Kidney (tissue), 14 donors: ENCODE data around the gene WDTC1. TPM values are rescaled to one million over a fixed set of nuclear protein-coding genes. Genes with fewer than 3 reads are reported as not detected.

Source experiments
- DNase-seq, 5 donors: peaks; one replicate each; pipeline ENCODE4 v3.0.0-alpha.2; 2013 to 2020
- FAIRE-seq: peaks from 2 replicates; lab custom pipeline; 2012; peaks lifted over from hg19 to GRCh38; lab: Jason Lieb, UNC
- H3K27ac ChIP-seq, 2 donors: one replicate each; pipeline ENCODE4 v1.7.0; 2013; ENCODE audit warnings: low read depth in 2 of 2, low read length in 2 of 2, inconsistent platforms in 1 of 2
- H3K27me3 ChIP-seq: one replicate; pipeline ENCODE4 v1.7.1; 2013; ENCODE audit warnings: low read length, inconsistent platforms; ENCODE audit not compliant: control insufficient read depth, insufficient read depth
- H3K36me3 ChIP-seq, 3 donors: one replicate each; pipeline versions ENCODE4 v1.7.0 to v1.7.1; 2013; ENCODE audit warnings: low read length in 3 of 3, control low read depth in 1 of 3, inconsistent platforms in 1 of 3; ENCODE audit not compliant: insufficient read depth in 3 of 3, control insufficient read depth in 2 of 3
- H3K4me1 ChIP-seq, 3 donors: one replicate each; pipeline versions ENCODE4 v1.7.0 to v1.7.1; 2013; ENCODE audit warnings: low read length in 3 of 3, inconsistent platforms in 1 of 3, low read depth in 1 of 3; ENCODE audit not compliant: control insufficient read depth in 2 of 3, insufficient read depth in 2 of 3
- H3K4me3 ChIP-seq, 3 donors: one replicate each; pipeline versions ENCODE4 v1.7.0 to v1.8.1; 2013; ENCODE audit warnings: low read length in 3 of 3, control low read depth in 1 of 3, inconsistent platforms in 1 of 3
- H3K9ac ChIP-seq, 3 donors: one replicate each; pipeline versions ENCODE4 v1.7.0 to v1.7.1; 2013; ENCODE audit warnings: low read length in 3 of 3, control low read depth in 1 of 3, inconsistent platforms in 1 of 3
- H3K9me3 ChIP-seq, 3 donors: one replicate each; pipeline versions ENCODE4 v1.7.0 to v1.7.1; 2013; ENCODE audit warnings: low read length in 3 of 3, control low read depth in 1 of 3, inconsistent platforms in 1 of 3; ENCODE audit not compliant: control insufficient read depth in 2 of 3, insufficient read depth in 1 of 3
- CTCF ChIP-seq: IDR thresholded peaks from 3 replicates; pipeline ENCODE4 v1.5.1; 2012; ENCODE audit warnings: mild to moderate bottlenecking, moderate library complexity, borderline replicate concordance; ENCODE audit not compliant: insufficient read depth; ENCODE audit errors: extremely low read depth
- intact Hi-C: fragments of 100-400 bp; cut with DNase I; formaldehyde crosslinking; loops from one replicate; pipeline ENCODE4 v1.11.1; 2022
- polyA plus RNA-seq: library from polyadenylated mRNA; stranded (reverse); fragments of 350-450 nt; fragmentation: Illumina TruSeq; extraction: RNeasy Lipid Tissue Mini Kit (QIAGEN cat#74804); gene quantifications from one replicate; pipeline ENCODE4 v1.2.3, GENCODE V29; 2014; ENCODE audit warnings: low read depth, low replicate concordance; ENCODE audit not compliant: insufficient read depth
- total RNA-seq: library from RNA; stranded (reverse); fragmentation: NEBNext Ultra II Directional; extraction: Animal tissue kit (Norgen Biotek cat#: 25700); gene quantifications from one replicate; pipeline ENCODE4 v1.2.1, GENCODE V29; 2021
- donor health status: control.
- donor health status: control.
- donor health status: control.
- donor health status: control.
- donor health status: control.
- donor health status: DM: yes; HTN: yes; CAD: no.
- donor health status: Normal renal cell carcinoma (clear cell type).

The WDTC1 gene
- total and polyA plus RNA-seq, 2 donors from 2014 or later: 23.7 to 42.2 TPM

DNA sequence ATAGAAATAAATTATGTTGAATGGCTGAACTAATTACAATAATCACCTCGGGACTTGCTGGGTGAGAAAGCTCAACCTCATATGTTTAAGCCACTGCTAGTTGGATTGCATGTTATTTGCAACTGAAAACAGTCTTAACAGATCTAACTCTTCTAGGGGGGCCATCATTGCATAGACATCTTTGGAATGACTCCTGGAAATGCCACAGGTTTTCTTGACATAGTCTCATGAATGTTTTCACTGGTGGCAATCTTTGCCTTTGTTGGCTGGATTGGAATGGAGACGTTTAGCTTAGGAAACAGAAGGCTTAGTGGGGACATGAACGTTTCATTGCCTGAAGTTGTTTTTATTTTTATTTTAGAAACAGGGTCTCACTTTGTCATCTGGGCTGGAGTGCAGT lies 8.8 kb upstream of the WDTC1 start:
- no peak for TF ChIP-seq CTCF
- FAIRE-seq: no peak
- H3K9me3 ChIP-seq: no peaks in the 10 kb centered on the region
- no peaks in the 10 kb centered on the region for H3K36me3 ChIP-seq
- intact Hi-C loops: no loop called here
- no peaks in the 10 kb centered on the region for H3K4me1 ChIP-seq
- H3K27me3 ChIP-seq: no peaks in the 10 kb centered on the region
- no peak for DNase-seq
- no peak overlapping the region for H3K9ac ChIP-seq
- no peak overlapping the region for H3K4me3 ChIP-seq
- H3K27ac ChIP-seq: no peak overlapping the region

DNA sequence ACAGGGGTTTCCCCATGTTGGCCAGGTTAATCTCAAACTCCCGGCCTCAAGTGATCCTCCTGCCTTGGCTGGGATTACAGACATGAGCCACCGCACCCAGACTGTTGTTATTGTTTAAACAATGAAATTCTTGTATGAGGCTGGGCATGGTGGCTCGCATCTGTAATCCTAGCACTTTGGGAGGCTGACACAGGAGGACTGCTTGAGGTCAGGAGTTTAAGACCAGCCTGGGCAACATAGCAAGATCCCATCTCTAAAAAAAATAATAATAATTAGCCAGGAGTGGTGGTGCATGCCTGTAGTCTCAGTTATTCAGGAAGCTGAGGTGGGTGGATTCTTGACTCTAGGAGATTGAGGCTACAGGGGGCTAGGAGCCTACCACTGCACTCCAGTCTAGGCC lies 6.7 kb upstream of the WDTC1 start:
- Histone ChIP-seq H3K9ac (no peak overlapping the region), H3K9me3 (no peaks in the 10 kb centered on the region), H3K27me3 (no peaks in the 10 kb centered on the region), H3K4me1 (no peaks in the 10 kb centered on the region), H3K27ac (no peak overlapping the region), H3K4me3 (no peak overlapping the region), H3K36me3 (no peaks in the 10 kb centered on the region)
- intact Hi-C loops: no loop called here
- no peak for TF ChIP-seq CTCF
- no peak for DNase-seq
- FAIRE-seq: no peak

GRCh38 chr1:27233667-27234048 lies 774 bp upstream of the WDTC1 start:
- no peak for TF ChIP-seq CTCF
- Histone ChIP-seq H3K4me1 (peaks cover 0 to 15% (median 0%) of the 10 kb centered on the region in 3 donors), H3K9me3 (no peaks in the 10 kb centered on the region), H3K9ac (peak overlapping the region in 1 of 3 donors; percentile 51), H3K27me3 (no peaks in the 10 kb centered on the region), H3K4me3 (peak overlapping the region in 2 of 3 donors; percentile 52 to 64), H3K36me3 (no peaks in the 10 kb centered on the region), H3K27ac (no peak overlapping the region)
- FAIRE-seq (no peak), DNase-seq (no peak)
- intact Hi-C loops: no loop called here

DNA sequence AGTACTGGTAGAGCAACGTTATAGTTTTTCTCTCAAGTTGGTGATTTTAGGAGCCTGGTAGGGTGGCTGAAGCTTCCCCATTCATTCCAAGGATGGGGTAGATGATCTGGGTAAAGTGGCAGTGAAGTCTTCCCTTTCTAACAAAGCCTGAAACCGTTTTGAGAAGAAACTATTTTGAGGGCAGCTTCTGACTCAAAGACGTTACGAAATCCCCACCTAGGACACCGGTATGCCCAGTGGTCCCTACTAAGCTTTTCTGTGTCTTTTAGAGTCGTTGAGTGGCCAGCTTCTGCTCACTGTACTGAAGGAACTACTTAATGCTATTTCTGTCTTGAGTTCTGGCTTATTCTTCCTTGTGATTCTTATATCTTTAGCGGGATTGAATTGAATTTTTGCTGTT lies 1.4 kb downstream of the WDTC1 start:
- intact Hi-C loops: no loop called here
- FAIRE-seq (no peak), DNase-seq (no peak)
- H3K9ac ChIP-seq: peak overlapping the region in 2 of 3 donors; percentile 70 to 73
- no peaks in the 10 kb centered on the region for H3K9me3 ChIP-seq
- peaks cover 0 to 15% (median 0%) of the 10 kb centered on the region in 3 donors for H3K4me1 ChIP-seq
- no peak for TF ChIP-seq CTCF
- H3K36me3 ChIP-seq: no peaks in the 10 kb centered on the region
- H3K4me3 ChIP-seq: peak overlapping the region; percentile 84 to 88 (median 87)
- H3K27me3 ChIP-seq: no peaks in the 10 kb centered on the region
- H3K27ac ChIP-seq: no peak overlapping the region
